GM18505 (cell line): ENCODE results near the gene SPINK13.
"Not testable (repeated sequence)": the region's sequence is repeated elsewhere in the genome, so short reads cannot be mapped to it uniquely, and the experiment has no call there.

ENCODE experiments used
- ATAC-seq: cut with Tn5 transposase; IDR thresholded peaks from one replicate; pipeline ENCODE4 v1.9.1; 2021; ENCODE audit not compliant: unreplicated experiment
- POLR2A ChIP-seq: IDR thresholded peaks from 4 replicates; pipeline ENCODE4 v1.6.1; 2011; ENCODE audit warnings: borderline replicate concordance; ENCODE audit not compliant: insufficient read depth, insufficient read length; ENCODE audit errors: extremely low read depth

The SPINK13 gene

GRCh38 chr5:148268566-148268965, at the start of gene SPINK13:
Gene SPINK13 (plus strand): TSS chr5:148268794. CDS start chr5:148270073, 1,279 bp downstream.
- no peak for TF ChIP-seq POLR2A
- ATAC-seq = no peak

GRCh38 chr5:148221508-148221907, 47.1 kb upstream of the SPINK13 start:
- ATAC-seq = no peak
- TF ChIP-seq POLR2A = no peak

GRCh38 chr5:148224117-148224742, 44.4 kb upstream of the SPINK13 start:
- ATAC-seq = no peak
- no peak for TF ChIP-seq POLR2A

GRCh38 chr5:148228392-148228984, 40.1 kb upstream of the SPINK13 start:
- no peak for ATAC-seq
- TF ChIP-seq POLR2A = no peak

- ATAC-seq = no peak
- TF ChIP-seq POLR2A = no peak
These were observed 38.8 kb upstream of the SPINK13 start for GRCh38 chr5:148229840-148230239.

- ATAC-seq = no peak
- TF ChIP-seq POLR2A = no peak
These were observed 38.4 kb upstream of the SPINK13 start for GRCh38 chr5:148230240-148230639.

GRCh38 chr5:148237785-148238417, 30.7 kb upstream of the SPINK13 start:
- no peak for TF ChIP-seq POLR2A
- ATAC-seq = no peak

- TF ChIP-seq POLR2A = no peak
- no peak for ATAC-seq
These were observed 30.2 kb upstream of the SPINK13 start, which contains the start of gene MARCOL for GRCh38 chr5:148238418-148238794. Gene MARCOL (plus strand): TSS chr5:148238525. CDS start chr5:148238598, 73 bp downstream.

GRCh38 chr5:148248894-148249293, 19.7 kb upstream of the SPINK13 start:
- no peak for ATAC-seq
- TF ChIP-seq POLR2A = no peak

- TF ChIP-seq POLR2A = no peak
- no peak for ATAC-seq
These were observed 13.1 kb upstream of the SPINK13 start for GRCh38 chr5:148255456-148255855.

GRCh38 chr5:148259288-148259687, 9.3 kb upstream of the SPINK13 start:
- ATAC-seq = no peak

GRCh38 chr5:148261221-148261620, 7.4 kb upstream of the SPINK13 start:
- no peak for ATAC-seq
- no peak for TF ChIP-seq POLR2A

More at GRCh38 chr5:148259288-148259687, 9.3 kb upstream of the SPINK13 start:
- no peak for TF ChIP-seq POLR2A

- TF ChIP-seq POLR2A = no peak
- ATAC-seq = no peak
These were observed 632 bp upstream of the SPINK13 start for GRCh38 chr5:148267962-148268361.

- not testable (repeated sequence) for ATAC-seq
These were observed 6.5 kb downstream of the SPINK13 start for GRCh38 chr5:148275129-148275528.

GRCh38 chr5:148280893-148281292, 12.3 kb downstream of the SPINK13 start:
- not testable (repeated sequence) for ATAC-seq

- ATAC-seq = not testable (repeated sequence)
These were observed 12.7 kb downstream of the SPINK13 start for GRCh38 chr5:148281336-148281735.
